IMR-90 (cell line): ENCODE measurements around the gene ELL. TPM values are rescaled to one million over a fixed set of nuclear protein-coding genes. Genes with fewer than 3 reads are reported as not detected.

Experiments
- ATAC-seq: fragments of 200-7000 bp; cut with Tn5 transposase; 2 replicates; pipeline ENCODE4 v1.9.1; 2020; ENCODE audit warnings: low read depth, mild to moderate bottlenecking, moderate library complexity
- BruUV-seq: library from RNA; stranded (reverse); fragments of 400-500 nt; replicated peaks from 2 replicates; lab custom pipeline; 2021; lab: Mats Ljungman, UMichigan
- CTCF ChIA-PET: fragments of 300-600 bp; formaldehyde crosslinking; extraction: SDS; loops from one replicate; lab custom pipeline; 2021; ENCODE audit warnings: antibody characterized with exemption; lab: Yijun Ruan, JAX
- POLR2A ChIA-PET: fragments of 300-600 bp; sonication (Branson Sonifier 250); formaldehyde crosslinking; loops from one replicate; lab custom pipeline; 2022; ENCODE audit warnings: antibody characterized with exemption; ENCODE audit not compliant: unreplicated experiment; lab: Charles Lee
- DNase-seq: peaks from one replicate; pipeline ENCODE4 v3.0.0; 2013
- H2AFZ ChIP-seq: replicated peaks from 2 replicates; pipeline ENCODE3; 2013; ENCODE audit warnings: low read length, mild to moderate bottlenecking; ENCODE audit not compliant: poor library complexity
- H2AK5ac ChIP-seq: 2 replicates; pipeline ENCODE4 v1.6.1; 2013; ENCODE audit warnings: low read depth, low read length, inconsistent platforms
- H2AK9ac ChIP-seq: replicated peaks from 2 replicates; pipeline ENCODE3; 2013; ENCODE audit warnings: mild to moderate bottlenecking, low read depth, low read length, moderate library complexity; ENCODE audit not compliant: poor library complexity
- H2BK120ac ChIP-seq: 2 replicates; pipeline ENCODE4 v1.6.1; 2013; ENCODE audit warnings: low read depth, low read length, inconsistent platforms
- H2BK15ac ChIP-seq: 3 replicates; pipeline ENCODE4 v1.6.1; 2013; ENCODE audit warnings: low read depth, low read length, inconsistent platforms
- H2BK20ac ChIP-seq: 2 replicates; pipeline ENCODE4 v1.6.1; 2013; ENCODE audit warnings: low read depth, mild to moderate bottlenecking, inconsistent platforms, low read length, moderate library complexity
- H2BK5ac ChIP-seq: 2 replicates; pipeline ENCODE4 v1.6.1; 2013; ENCODE audit warnings: mild to moderate bottlenecking, low read depth, low read length, inconsistent platforms; ENCODE audit not compliant: poor library complexity, severe bottlenecking
- H3K14ac ChIP-seq: replicated peaks from 2 replicates; pipeline ENCODE4 v1.6.1; 2013; ENCODE audit warnings: low read depth, low read length, inconsistent platforms
- H3K18ac ChIP-seq: 2 replicates; pipeline ENCODE4 v1.6.1; 2013; ENCODE audit warnings: low read depth, low read length, control low read depth
- H3K23ac ChIP-seq: 2 replicates; pipeline ENCODE4 v1.6.1; 2013; ENCODE audit warnings: low read depth, low read length, inconsistent platforms
- H3K27ac ChIP-seq: 2 replicates; pipeline ENCODE4 v1.5.1; 2013; ENCODE audit warnings: mild to moderate bottlenecking, control low read depth, low read length; ENCODE audit not compliant: insufficient read depth
- H3K27me3 ChIP-seq: 2 replicates; pipeline ENCODE4 v1.6.1; 2013; ENCODE audit warnings: low read length; ENCODE audit not compliant: control insufficient read depth, insufficient read depth
- H3K36me3 ChIP-seq: 2 replicates; pipeline ENCODE4 v1.6.1; 2013; ENCODE audit warnings: low read length, mixed read lengths; ENCODE audit not compliant: control insufficient read depth, insufficient read depth
- H3K4ac ChIP-seq: 2 replicates; pipeline ENCODE4 v1.6.1; 2013; ENCODE audit warnings: low read depth, low read length, inconsistent platforms
- H3K4me1 ChIP-seq: 2 replicates; pipeline ENCODE4 v1.6.1; 2013; ENCODE audit warnings: low read length, mixed read lengths; ENCODE audit not compliant: control insufficient read depth, insufficient read depth
- H3K4me2 ChIP-seq: 2 replicates; pipeline ENCODE4 v1.6.1; 2013; ENCODE audit warnings: low read depth, mild to moderate bottlenecking, control low read depth, low read length, moderate library complexity
- H3K4me3 ChIP-seq: 2 replicates; pipeline ENCODE4 v1.5.1; 2013; ENCODE audit warnings: low read depth, mild to moderate bottlenecking, control low read depth, low read length, moderate library complexity; ENCODE audit not compliant: insufficient read depth
- H3K56ac ChIP-seq: 2 replicates; pipeline ENCODE4 v1.6.1; 2013; ENCODE audit warnings: low read length, inconsistent platforms; ENCODE audit not compliant: insufficient read depth; ENCODE audit errors: extremely low read depth
- H3K79me1 ChIP-seq, 2 experiments: 2 replicates each; pipeline ENCODE4 v1.6.1; 2013; ENCODE audit warnings: low read length in 2 of 2, inconsistent platforms in 1 of 2, low read depth in 1 of 2
- H3K9ac ChIP-seq: 2 replicates; pipeline ENCODE4 v1.6.1; 2013; ENCODE audit warnings: low read depth, low read length, control low read depth
- H3K9me1 ChIP-seq: 2 replicates; pipeline ENCODE4 v1.6.1; 2013; ENCODE audit warnings: low read length, inconsistent platforms; ENCODE audit not compliant: insufficient read depth
- H3K9me3 ChIP-seq: 2 replicates; pipeline ENCODE4 v1.6.1; 2013; ENCODE audit warnings: low read length; ENCODE audit not compliant: control insufficient read depth, insufficient read depth
- H4K20me1 ChIP-seq: 2 replicates; pipeline ENCODE4 v1.6.1; 2013; ENCODE audit warnings: low read length, inconsistent platforms; ENCODE audit not compliant: insufficient read depth
- H4K5ac ChIP-seq: 2 replicates; pipeline ENCODE4 v1.6.1; 2013; ENCODE audit warnings: mild to moderate bottlenecking, low read depth, low read length, control low read depth
- H4K8ac ChIP-seq, 2 experiments: 2 replicates each; pipeline ENCODE4 v1.6.1; 2013; ENCODE audit warnings: low read depth in 2 of 2, low read length in 2 of 2, control low read depth in 1 of 2, inconsistent platforms in 1 of 2
- H4K91ac ChIP-seq: 2 replicates; pipeline ENCODE4 v1.6.1; 2013; ENCODE audit warnings: low read depth, low read length, inconsistent platforms; ENCODE audit not compliant: insufficient read depth
- BHLHE40 ChIP-seq: fragments of 150-350 bp; IDR thresholded peaks from 2 replicates; pipeline ENCODE4 v1.6.1; 2016; ENCODE audit warnings: mild to moderate bottlenecking, low read depth, low read length
- CEBPB ChIP-seq: IDR thresholded peaks from 2 replicates; pipeline ENCODE4 v1.6.1; 2012; ENCODE audit warnings: low read depth, low read length, improper control_type of control experiment
- CHD1 ChIP-seq: IDR thresholded peaks from 2 replicates; pipeline ENCODE4 v1.6.1; 2012; ENCODE audit warnings: low read depth, low read length, improper control_type of control experiment
- MAFK ChIP-seq: IDR thresholded peaks from 2 replicates; pipeline ENCODE4 v1.6.1; 2012; ENCODE audit warnings: low read depth, low read length, improper control_type of control experiment
- MAZ ChIP-seq: IDR thresholded peaks from 2 replicates; pipeline ENCODE4 v1.6.1; 2012; ENCODE audit warnings: low read depth, mild to moderate bottlenecking, low read length, improper control_type of control experiment, moderate library complexity, borderline replicate concordance
- MXI1 ChIP-seq: IDR thresholded peaks from 2 replicates; pipeline ENCODE4 v1.6.1; 2012; ENCODE audit warnings: low read depth, mild to moderate bottlenecking, low read length, moderate library complexity, borderline replicate concordance
- NFE2L2 ChIP-seq: fragments of 150-350 bp; IDR thresholded peaks from 2 replicates; pipeline ENCODE4 v1.6.1; 2016; ENCODE audit warnings: low read depth, mild to moderate bottlenecking, low read length
- POLR2A ChIP-seq: IDR thresholded peaks from 2 replicates; pipeline ENCODE4 v1.6.1; 2012; ENCODE audit warnings: mild to moderate bottlenecking, low read depth, low read length
- RAD21 ChIP-seq: IDR thresholded peaks from 2 replicates; pipeline ENCODE4 v1.6.1; 2012; ENCODE audit warnings: low read length, improper control_type of control experiment
- RCOR1 ChIP-seq: IDR thresholded peaks from 2 replicates; pipeline ENCODE4 v1.6.1; 2012; ENCODE audit warnings: mild to moderate bottlenecking, low read length, improper control_type of control experiment; ENCODE audit not compliant: insufficient replicate concordance
- SMC3 ChIP-seq: fragments of 150-350 bp; IDR thresholded peaks from 2 replicates; pipeline ENCODE4 v1.6.1; 2016; ENCODE audit warnings: low read depth, mild to moderate bottlenecking, antibody characterized with exemption, low read length, moderate library complexity
- WGBS, 2 experiments: methylation state at CpG; one replicate each; pipeline versions ENCODE4 v1.1.5 to v1.1.7; 2013; ENCODE audit warnings: missing lambda C conversion rate in 2 of 2; ENCODE audit not compliant: insufficient read length in 1 of 2; ENCODE audit errors: extremely low coverage in 2 of 2; 5-methylcytosine and 5-hydroxymethylcytosine counted together
- dilution Hi-C: fragments of 300-500 bp; cut with HindIII; formaldehyde crosslinking; loops from one replicate; pipeline ENCODE4 v1.14.3; 2018; ENCODE audit warnings: low sequenced_read_pairs; ENCODE audit not compliant: unreplicated experiment
- in situ Hi-C: fragments of 300-500 bp; cut with MboI; formaldehyde crosslinking; loops from 3 replicates; pipeline ENCODE4 v1.14.3; 2019; ENCODE audit warnings: low sequenced_read_pairs, inconsistent platforms, mixed read lengths
- intact Hi-C: fragments of 100-400 bp; cut with micrococcal nuclease; formaldehyde crosslinking; loops from 2 replicates; pipeline ENCODE4 v1.10.0; 2022
- polyA plus RNA-seq, 3 experiments: library from polyadenylated mRNA; depleted of rRNA; stranded (reverse); fragments of >200 nt; gene quantifications; 2 replicates each; pipeline ENCODE4 v1.2.3, GENCODE V29; 2012; ENCODE audit warnings: low replicate concordance in 1 of 3
- total RNA-seq: library from RNA; depleted of rRNA; stranded (reverse); fragments of >200 nt; gene quantifications from 2 replicates; pipeline ENCODE4 v1.2.3, GENCODE V29; 2012
- TF ChIP-seq, protein P1 (sequence below): conservative IDR thresholded peaks from 2 replicates; pipeline ENCODE4 v1.5.1; 2012; ENCODE audit warnings: mild to moderate bottlenecking, low read depth, low read length, improper control_type of control experiment
- TF ChIP-seq, protein P2 (sequence below): fragments of 150-350 bp; IDR thresholded peaks from 2 replicates; pipeline ENCODE4 v1.6.1; 2016; ENCODE audit warnings: low read depth, mild to moderate bottlenecking, low read length, moderate library complexity, borderline replicate concordance

The ELL gene
- total and polyA plus RNA-seq, 2 of the 4 experiments (the other 2 are of a cell fraction) = 6.3 to 13.1 TPM

- intact Hi-C loops (loop anchor here (5.0 to 10.0 kb wide), 2 partner anchors 142 to 214 kb away; partner anchors contain the start of gene RAB3A), in situ Hi-C loops (loop anchor here (10.0 kb wide), 2 partner anchors 224 to 304 kb away; partner anchors contain the start of gene MPV17L2), dilution Hi-C loops (no loop called here)
- H3K9ac ChIP-seq = peak within 1 kb of the TSS; percentile 74
- H2BK15ac ChIP-seq = peak within 1 kb of the TSS; percentile 87; the same call in 1 of the 3 replicates
- peaks cover 16% of the 10 kb centered on the region; the same call in 1 of the 2 replicates for H3K9me1 ChIP-seq
- CTCF ChIA-PET = interaction anchor here (0.8 to 1.2 kb wide), 4 partner anchors 34 to 141 kb away, joined by 3 to 4 read pairs (median 4); partner anchors contain the start of gene GDF15
- no peaks in the 10 kb centered on the region for H3K9me3 ChIP-seq
- H2BK120ac ChIP-seq = peak within 1 kb of the TSS; percentile 86
- H3K4me2 ChIP-seq = peak within 1 kb of the TSS; percentile 81
- peak within 1 kb of the TSS; percentile 86 for H3K23ac ChIP-seq
- peak within 1 kb of the TSS; percentile 29 for H4K5ac ChIP-seq
- TF ChIP-seq MXI1 = peak; percentile 85; the same call in 1 of the 2 replicates
- TF ChIP-seq SMC3 = peak; percentile 6; the same call in 1 of the 2 replicates
- TF ChIP-seq RCOR1 = no peak
- TF ChIP-seq MAZ = peak; percentile 82; the same call in 1 of the 2 replicates
- TF ChIP-seq BHLHE40 = no peak
- TF ChIP-seq, protein P1, sequence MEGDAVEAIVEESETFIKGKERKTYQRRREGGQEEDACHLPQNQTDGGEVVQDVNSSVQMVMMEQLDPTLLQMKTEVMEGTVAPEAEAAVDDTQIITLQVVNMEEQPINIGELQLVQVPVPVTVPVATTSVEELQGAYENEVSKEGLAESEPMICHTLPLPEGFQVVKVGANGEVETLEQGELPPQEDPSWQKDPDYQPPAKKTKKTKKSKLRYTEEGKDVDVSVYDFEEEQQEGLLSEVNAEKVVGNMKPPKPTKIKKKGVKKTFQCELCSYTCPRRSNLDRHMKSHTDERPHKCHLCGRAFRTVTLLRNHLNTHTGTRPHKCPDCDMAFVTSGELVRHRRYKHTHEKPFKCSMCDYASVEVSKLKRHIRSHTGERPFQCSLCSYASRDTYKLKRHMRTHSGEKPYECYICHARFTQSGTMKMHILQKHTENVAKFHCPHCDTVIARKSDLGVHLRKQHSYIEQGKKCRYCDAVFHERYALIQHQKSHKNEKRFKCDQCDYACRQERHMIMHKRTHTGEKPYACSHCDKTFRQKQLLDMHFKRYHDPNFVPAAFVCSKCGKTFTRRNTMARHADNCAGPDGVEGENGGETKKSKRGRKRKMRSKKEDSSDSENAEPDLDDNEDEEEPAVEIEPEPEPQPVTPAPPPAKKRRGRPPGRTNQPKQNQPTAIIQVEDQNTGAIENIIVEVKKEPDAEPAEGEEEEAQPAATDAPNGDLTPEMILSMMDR = peak; percentile 50
- TF ChIP-seq, protein P2, sequence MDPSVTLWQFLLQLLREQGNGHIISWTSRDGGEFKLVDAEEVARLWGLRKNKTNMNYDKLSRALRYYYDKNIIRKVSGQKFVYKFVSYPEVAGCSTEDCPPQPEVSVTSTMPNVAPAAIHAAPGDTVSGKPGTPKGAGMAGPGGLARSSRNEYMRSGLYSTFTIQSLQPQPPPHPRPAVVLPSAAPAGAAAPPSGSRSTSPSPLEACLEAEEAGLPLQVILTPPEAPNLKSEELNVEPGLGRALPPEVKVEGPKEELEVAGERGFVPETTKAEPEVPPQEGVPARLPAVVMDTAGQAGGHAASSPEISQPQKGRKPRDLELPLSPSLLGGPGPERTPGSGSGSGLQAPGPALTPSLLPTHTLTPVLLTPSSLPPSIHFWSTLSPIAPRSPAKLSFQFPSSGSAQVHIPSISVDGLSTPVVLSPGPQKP = no peak
- no peak for TF ChIP-seq MAFK
- TF ChIP-seq CHD1 = no peak
- TF ChIP-seq RAD21 = peak; percentile 24
- TF ChIP-seq POLR2A = peak; percentile 38
- TF ChIP-seq NFE2L2 = no peak
- no peak for TF ChIP-seq CEBPB
- peak within 1 kb of the TSS; percentile 79 for H3K14ac ChIP-seq
- H2AK5ac ChIP-seq = peak within 1 kb of the TSS; percentile 94
- peaks cover 37% of the 10 kb centered on the region for H3K4me1 ChIP-seq
- POLR2A ChIA-PET = no interaction called here
- DNase-seq (peak; percentile 70), ATAC-seq (peak; percentile 38)
- peak within 1 kb of the TSS; percentile 90 for H3K27ac ChIP-seq
- H3K56ac ChIP-seq = peak within 1 kb of the TSS; percentile 17; the same call in 1 of the 2 replicates
- H3K36me3 ChIP-seq = no peaks in the 10 kb centered on the region
- H4K91ac ChIP-seq = peak within 1 kb of the TSS; percentile 91
- H4K20me1 ChIP-seq = peaks cover 39% of the 10 kb centered on the region
- H2AFZ ChIP-seq = peak within 1 kb of the TSS; percentile 97
- peak within 1 kb of the TSS; percentile 68 for H3K4me3 ChIP-seq
- H3K4ac ChIP-seq = peak within 1 kb of the TSS; percentile 96
- WGBS, 2 experiments = 0% methylated on average over 25 of the region's 80 CpGs; no CpG with 5 or more reads in 1 of the 2 experiments
- H3K79me1 ChIP-seq = peaks cover 0 to 52% of the 10 kb centered on the region in 2 experiments
- BruUV-seq = no TSS peak
- H3K27me3 ChIP-seq = no peaks in the 10 kb centered on the region
- peak within 1 kb of the TSS; percentile 71 for H2BK5ac ChIP-seq
- peak within 1 kb of the TSS; percentile 79; the same call in 1 of the 2 replicates for H2BK20ac ChIP-seq
- H4K8ac ChIP-seq = peak within 1 kb of the TSS; percentile 88 to 100
- H3K18ac ChIP-seq = peak within 1 kb of the TSS; percentile 22; the same call in 1 of the 2 replicates
- peak within 1 kb of the TSS; percentile 99 for H2AK9ac ChIP-seq
Observed at GRCh38 chr19:18419195-18419698, 102.6 kb downstream of the ELL start, which contains the start of gene SSBP4. TSS of gene SSBP4 (plus strand) at chr19:18419398. CDS start at chr19:18419649, 251 bp downstream.
